ENCODE measurements around the gene MAB21L4. TPM values are rescaled to one million over a fixed set of nuclear protein-coding genes. Genes with fewer than 3 reads are reported as not detected.

MAB21L4 gene
- total RNA-seq, 1 donor from 2014 or later, result not detected

DNA sequence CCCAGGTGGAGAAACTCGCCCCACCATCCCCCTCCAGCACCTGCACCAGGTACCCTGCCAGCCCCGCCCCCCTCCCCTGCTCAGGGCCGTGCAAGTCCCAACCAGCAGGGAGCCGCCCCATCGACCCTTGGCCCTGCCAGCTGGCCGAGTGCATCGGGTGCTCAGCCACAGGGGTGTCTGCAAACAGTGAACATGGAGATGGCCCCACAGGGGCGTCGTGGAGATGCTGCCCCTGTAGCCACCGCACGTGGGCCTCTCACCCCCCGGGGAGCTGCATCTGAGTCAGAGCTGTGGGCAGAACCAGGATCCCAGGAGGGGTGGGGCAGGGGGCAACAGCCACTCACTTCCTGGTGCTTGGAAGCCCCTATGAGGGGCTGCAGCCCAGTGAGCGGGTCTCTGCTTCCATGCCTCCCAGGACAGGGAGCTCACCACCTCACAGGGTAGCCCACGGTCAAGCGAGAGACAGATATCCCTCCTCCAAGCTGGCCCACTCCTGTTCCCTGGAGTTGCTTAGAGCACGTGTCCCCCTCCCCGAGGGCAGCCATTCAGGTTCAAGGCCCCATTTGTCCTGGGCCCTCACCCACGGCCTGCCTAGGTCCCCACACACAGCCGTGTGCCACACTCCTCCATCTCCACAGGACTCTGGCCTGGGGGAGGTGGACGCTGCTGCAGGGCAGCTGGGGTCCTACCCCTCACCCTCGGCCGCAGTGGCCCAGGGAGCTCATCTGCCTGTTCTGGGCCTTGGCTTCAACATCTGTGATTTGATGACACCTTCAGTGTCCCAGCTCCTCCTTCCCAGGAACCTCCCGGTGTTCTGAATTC lies 1.1 kb upstream of the MAB21L4 start:
- DNase-seq (ENCODE audit: low spot score), result no peak
- Mint-ChIP-seq H3K9me3 (ENCODE audit: unreplicated experiment) (no peaks in the 10 kb centered on the region), H3K4me1 (ENCODE audit: unreplicated experiment) (peaks cover 6% of the 10 kb centered on the region), H3K27ac (ENCODE audit: unreplicated experiment) (no peak overlapping the region), H3K27me3 (ENCODE audit: unreplicated experiment) (peaks cover 2% of the 10 kb centered on the region), H3K36me3 (ENCODE audit: low read depth, unreplicated experiment) (no peaks in the 10 kb centered on the region), H3K4me3 (ENCODE audit: unreplicated experiment) (no peak overlapping the region)
- TF ChIP-seq, protein P1, sequence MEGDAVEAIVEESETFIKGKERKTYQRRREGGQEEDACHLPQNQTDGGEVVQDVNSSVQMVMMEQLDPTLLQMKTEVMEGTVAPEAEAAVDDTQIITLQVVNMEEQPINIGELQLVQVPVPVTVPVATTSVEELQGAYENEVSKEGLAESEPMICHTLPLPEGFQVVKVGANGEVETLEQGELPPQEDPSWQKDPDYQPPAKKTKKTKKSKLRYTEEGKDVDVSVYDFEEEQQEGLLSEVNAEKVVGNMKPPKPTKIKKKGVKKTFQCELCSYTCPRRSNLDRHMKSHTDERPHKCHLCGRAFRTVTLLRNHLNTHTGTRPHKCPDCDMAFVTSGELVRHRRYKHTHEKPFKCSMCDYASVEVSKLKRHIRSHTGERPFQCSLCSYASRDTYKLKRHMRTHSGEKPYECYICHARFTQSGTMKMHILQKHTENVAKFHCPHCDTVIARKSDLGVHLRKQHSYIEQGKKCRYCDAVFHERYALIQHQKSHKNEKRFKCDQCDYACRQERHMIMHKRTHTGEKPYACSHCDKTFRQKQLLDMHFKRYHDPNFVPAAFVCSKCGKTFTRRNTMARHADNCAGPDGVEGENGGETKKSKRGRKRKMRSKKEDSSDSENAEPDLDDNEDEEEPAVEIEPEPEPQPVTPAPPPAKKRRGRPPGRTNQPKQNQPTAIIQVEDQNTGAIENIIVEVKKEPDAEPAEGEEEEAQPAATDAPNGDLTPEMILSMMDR (IDR thresholded peaks at IDR 0.05; ENCODE audit: unreplicated experiment), result no peak

DNA sequence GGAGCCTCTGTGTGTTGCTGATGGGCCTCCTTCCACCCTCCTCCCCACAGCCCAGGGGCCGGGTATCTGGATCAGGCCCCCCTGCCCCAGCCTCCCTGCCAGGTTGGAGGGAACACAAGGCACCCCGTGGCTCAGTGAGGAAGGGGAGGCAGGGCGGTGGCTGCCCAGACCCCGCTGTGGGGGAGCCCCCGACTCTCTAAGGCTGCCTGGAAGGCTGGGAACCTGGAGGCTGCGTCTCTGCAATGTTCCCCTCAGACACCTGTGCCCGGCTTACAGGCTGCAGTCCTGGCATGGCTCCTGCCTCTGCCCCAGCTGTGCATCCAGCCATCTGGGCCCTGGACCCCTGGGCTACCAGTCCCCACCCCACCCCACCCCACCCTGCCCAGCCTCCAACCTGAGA lies 438 bp upstream of the MAB21L4 start:
- TF ChIP-seq, protein P1 (IDR thresholded peaks at IDR 0.05; ENCODE audit: unreplicated experiment), result no peak
- H3K4me1 Mint-ChIP-seq (ENCODE audit: unreplicated experiment), result peaks cover 6% of the 10 kb centered on the region
- peaks cover 2% of the 10 kb centered on the region for H3K27me3 Mint-ChIP-seq (ENCODE audit: unreplicated experiment)
- no peaks in the 10 kb centered on the region for H3K9me3 Mint-ChIP-seq (ENCODE audit: unreplicated experiment)
- H3K36me3 Mint-ChIP-seq (ENCODE audit: low read depth, unreplicated experiment), result no peaks in the 10 kb centered on the region
- H3K4me3 Mint-ChIP-seq (ENCODE audit: unreplicated experiment), result no peak overlapping the region
- no peak overlapping the region for H3K27ac Mint-ChIP-seq (ENCODE audit: unreplicated experiment)
- no peak for DNase-seq (ENCODE audit: low spot score)

DNA sequence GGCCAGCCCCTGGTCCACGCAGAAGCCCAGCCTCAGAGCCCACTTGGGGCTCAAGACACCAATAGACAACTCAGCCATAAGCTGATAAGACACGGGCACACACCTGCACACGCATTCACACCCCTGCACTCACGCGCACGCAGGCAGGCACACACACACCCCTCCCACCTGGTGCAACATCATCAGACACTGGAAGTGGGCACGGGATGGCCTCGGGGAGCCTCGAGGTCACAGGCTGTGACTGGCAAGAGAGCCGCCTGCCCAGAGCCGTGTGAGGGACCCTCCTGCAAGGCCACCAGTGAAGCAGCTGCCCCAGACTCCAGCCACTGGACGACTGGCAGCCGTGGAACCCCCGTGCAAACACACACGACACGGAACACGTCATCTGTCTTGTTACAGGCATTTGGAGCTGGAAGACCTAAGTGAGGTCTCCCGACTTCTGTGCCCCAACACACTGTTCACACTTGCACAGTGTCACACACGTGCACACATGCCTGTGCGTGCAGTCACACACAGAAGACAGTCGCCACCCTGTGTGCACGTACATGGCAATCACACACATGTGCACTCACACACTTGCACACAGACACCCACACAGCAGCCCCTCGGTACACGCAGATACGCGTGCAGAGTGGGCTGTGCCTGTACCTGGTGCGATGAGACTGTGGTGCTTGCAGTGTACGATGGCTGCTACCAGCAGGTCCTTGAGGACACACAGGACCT lies 959 bp downstream of the MAB21L4 start:
- Mint-ChIP-seq H3K36me3 (ENCODE audit: low read depth, unreplicated experiment) (no peaks in the 10 kb centered on the region), H3K27ac (ENCODE audit: unreplicated experiment) (no peak overlapping the region), H3K4me1 (ENCODE audit: unreplicated experiment) (peaks cover 6% of the 10 kb centered on the region), H3K9me3 (ENCODE audit: unreplicated experiment) (no peaks in the 10 kb centered on the region), H3K27me3 (ENCODE audit: unreplicated experiment) (peaks cover 2% of the 10 kb centered on the region), H3K4me3 (ENCODE audit: unreplicated experiment) (no peak overlapping the region)
- DNase-seq (ENCODE audit: low spot score), result no peak
- TF ChIP-seq, protein P1 (IDR thresholded peaks at IDR 0.05; ENCODE audit: unreplicated experiment), result no peak

DNA sequence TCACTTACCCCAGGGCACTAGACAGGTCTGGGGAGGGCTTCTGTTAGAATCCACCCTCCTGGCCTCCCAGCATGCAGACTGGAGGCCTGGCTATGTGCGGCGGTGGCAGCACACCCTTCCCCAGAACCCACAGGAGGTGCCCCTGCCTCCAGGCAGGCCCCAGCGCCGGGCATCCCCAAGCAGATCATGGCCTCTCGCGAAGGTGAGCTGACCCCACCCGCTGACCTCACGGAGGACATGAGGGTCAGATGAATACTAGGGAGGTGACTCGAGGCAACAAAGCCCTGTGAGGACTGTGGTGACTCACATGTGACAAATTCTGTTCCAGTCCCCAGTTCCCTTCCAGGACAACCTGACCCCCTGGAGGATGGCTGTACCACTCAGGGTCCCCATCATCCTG lies 1.9 kb downstream of the MAB21L4 start:
- Mint-ChIP-seq H3K4me3 (ENCODE audit: unreplicated experiment) (no peak overlapping the region), H3K9me3 (ENCODE audit: unreplicated experiment) (no peaks in the 10 kb centered on the region), H3K36me3 (ENCODE audit: low read depth, unreplicated experiment) (no peaks in the 10 kb centered on the region), H3K27me3 (ENCODE audit: unreplicated experiment) (peaks cover 2% of the 10 kb centered on the region), H3K4me1 (ENCODE audit: unreplicated experiment) (peaks cover 6% of the 10 kb centered on the region), H3K27ac (ENCODE audit: unreplicated experiment) (no peak overlapping the region)
- TF ChIP-seq, protein P1 (IDR thresholded peaks at IDR 0.05; ENCODE audit: unreplicated experiment), result no peak
- DNase-seq (ENCODE audit: low spot score), result no peak

DNA sequence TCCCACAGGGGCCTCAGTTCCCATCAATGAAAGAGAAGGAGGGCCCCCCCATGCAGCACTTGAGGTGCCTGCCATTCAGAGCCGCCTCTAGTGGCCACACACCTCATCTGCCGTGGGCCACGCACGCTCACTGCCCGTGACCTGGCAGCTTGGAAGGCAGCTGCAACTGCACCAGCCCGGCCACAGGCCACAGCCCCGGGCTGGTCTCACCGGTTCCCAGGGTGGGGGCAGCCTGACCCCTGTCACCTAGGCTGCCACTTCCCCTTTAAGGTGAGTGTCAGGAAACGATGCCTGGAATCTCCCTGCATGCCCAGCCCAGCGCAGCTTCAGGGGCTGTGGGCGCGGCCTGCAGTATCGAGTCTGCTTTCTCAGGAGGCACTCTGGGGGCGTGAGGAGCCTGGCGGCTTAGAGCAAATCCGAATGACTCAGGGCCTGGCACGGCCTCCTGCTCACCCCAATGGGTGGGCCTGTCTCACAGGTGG lies 2.6 kb downstream of the MAB21L4 start:
- Mint-ChIP-seq H3K36me3 (ENCODE audit: low read depth, unreplicated experiment) (no peaks in the 10 kb centered on the region), H3K4me1 (ENCODE audit: unreplicated experiment) (peaks cover 2% of the 10 kb centered on the region), H3K27ac (ENCODE audit: unreplicated experiment) (no peak overlapping the region), H3K27me3 (ENCODE audit: unreplicated experiment) (peaks cover 2% of the 10 kb centered on the region), H3K9me3 (ENCODE audit: unreplicated experiment) (no peaks in the 10 kb centered on the region), H3K4me3 (ENCODE audit: unreplicated experiment) (no peak overlapping the region)
- TF ChIP-seq, protein P1 (IDR thresholded peaks at IDR 0.05; ENCODE audit: unreplicated experiment), result no peak
- DNase-seq (ENCODE audit: low spot score), result no peak

Data from endothelial cell (in vitro differentiated cells).